HEK293 (cell line): Measurements from ENCODE around the gene MBP.

Experiments used
- CTCF ChIA-PET: fragments of 350-600 bp; formaldehyde crosslinking; extraction: SDS; loops from one replicate; lab custom pipeline; 2021; ENCODE audit warnings: antibody characterized with exemption; lab: Yijun Ruan, JAX
- POLR2A ChIA-PET: fragments of 300-600 bp; formaldehyde crosslinking; extraction: SDS; loops from one replicate; lab custom pipeline; 2020; ENCODE audit warnings: antibody characterized with exemption, inconsistent platforms; lab: Yijun Ruan, JAX
- H3K27ac ChIP-seq: fragments of 200-500 bp; sonication (Bioruptor generic); 2 replicates; pipeline ENCODE4 v1.5.1; 2014; ENCODE audit warnings: low read depth, low read length, control low read depth, inconsistent platforms; ENCODE audit errors: extremely low read depth
- H3K36me3 ChIP-seq, 2 experiments: fragments of 200-500 bp in 1 of 2; sonication (Bioruptor generic) in 1 of 2; 1 replicate in 1 of 2; 2 replicates in 1 of 2; pipeline ENCODE4 v1.5.1; 2014 to 2017; ENCODE audit warnings: inconsistent platforms in 2 of 2, low read length in 2 of 2; ENCODE audit not compliant: control insufficient read depth in 2 of 2, insufficient read depth in 1 of 2
- H3K4me1 ChIP-seq: fragments of 200-500 bp; sonication (Bioruptor generic); 2 replicates; pipeline ENCODE4 v1.5.1; 2014; ENCODE audit warnings: mild to moderate bottlenecking, low read length, inconsistent platforms; ENCODE audit not compliant: control insufficient read depth, insufficient read depth
- H3K4me3 ChIP-seq: 2 replicates; pipeline ENCODE4 v1.5.1; 2011; ENCODE audit warnings: low read depth, mild to moderate bottlenecking, control low read depth, low read length, moderate library complexity
- H3K9me3 ChIP-seq: fragments of 200-500 bp; sonication (Bioruptor generic); 2 replicates; pipeline ENCODE4 v1.5.1; 2014; ENCODE audit warnings: low read depth, low read length, inconsistent platforms; ENCODE audit not compliant: control insufficient read depth, insufficient read depth
- MEIS1 ChIP-seq: sonication (generic); formaldehyde crosslinking; IDR thresholded peaks from 2 replicates; pipeline ENCODE4 v1.8.1; 2022; ENCODE audit warnings: missing genetic modification reagents, mild to moderate bottlenecking, borderline replicate concordance
- OVOL3 ChIP-seq: fragments of 450-650 bp; formaldehyde crosslinking; IDR thresholded peaks from 2 replicates; pipeline ENCODE4 v1.5.1; 2016; ENCODE audit warnings: missing biosample characterization, missing genetic modification characterization
- ZBTB48 ChIP-seq: fragments of 450-650 bp; formaldehyde crosslinking; IDR thresholded peaks from 2 replicates; pipeline ENCODE4 v1.5.1; 2016; ENCODE audit warnings: missing biosample characterization, missing genetic modification characterization
- ZEB2 ChIP-seq: fragments of 450-650 bp; formaldehyde crosslinking; IDR thresholded peaks from 2 replicates; pipeline ENCODE4 v1.5.1; 2016; ENCODE audit warnings: missing biosample characterization, missing genetic modification characterization
- ZFP37 ChIP-seq: fragments of 450-650 bp; formaldehyde crosslinking; IDR thresholded peaks from 2 replicates; pipeline ENCODE4 v1.5.1; 2016; ENCODE audit warnings: missing biosample characterization, missing genetic modification characterization
- ZNF138 ChIP-seq: fragments of 450-650 bp; formaldehyde crosslinking; IDR thresholded peaks from 2 replicates; pipeline ENCODE4 v1.5.1; 2016; ENCODE audit warnings: missing biosample characterization, missing genetic modification characterization, borderline replicate concordance
- ZNF146 ChIP-seq: fragments of 450-650 bp; formaldehyde crosslinking; IDR thresholded peaks from 2 replicates; pipeline ENCODE4 v1.5.1; 2016; ENCODE audit warnings: missing biosample characterization, missing genetic modification characterization
- ZNF2 ChIP-seq: fragments of 450-650 bp; formaldehyde crosslinking; IDR thresholded peaks from 2 replicates; pipeline ENCODE4 v1.5.1; 2016; ENCODE audit warnings: missing biosample characterization, missing genetic modification characterization
- ZNF221 ChIP-seq: fragments of 450-650 bp; formaldehyde crosslinking; IDR thresholded peaks from 2 replicates; pipeline ENCODE4 v1.5.1; 2017; ENCODE audit warnings: missing biosample characterization, missing genetic modification characterization, borderline replicate concordance
- ZNF239 ChIP-seq: fragments of 450-650 bp; formaldehyde crosslinking; IDR thresholded peaks from 2 replicates; pipeline ENCODE4 v1.5.1; 2016; ENCODE audit warnings: missing biosample characterization, missing genetic modification characterization
- ZNF248 ChIP-seq: fragments of 450-650 bp; formaldehyde crosslinking; IDR thresholded peaks from 2 replicates; pipeline ENCODE4 v1.5.1; 2017; ENCODE audit warnings: missing biosample characterization, missing genetic modification characterization
- ZNF529 ChIP-seq: fragments of 450-650 bp; formaldehyde crosslinking; IDR thresholded peaks from 2 replicates; pipeline ENCODE4 v1.5.1; 2017; ENCODE audit warnings: missing genetic modification characterization, missing biosample characterization; ENCODE audit not compliant: insufficient replicate concordance
- ZNF555 ChIP-seq: fragments of 450-650 bp; formaldehyde crosslinking; conservative IDR thresholded peaks from 2 replicates; pipeline ENCODE4 v1.5.1; 2017; ENCODE audit warnings: missing biosample characterization, mild to moderate bottlenecking, missing genetic modification characterization, inconsistent platforms
- ZNF596 ChIP-seq: fragments of 450-650 bp; IDR thresholded peaks from 2 replicates; pipeline ENCODE4 v1.5.0; 2018; ENCODE audit warnings: missing biosample characterization, mild to moderate bottlenecking, missing genetic modification characterization, moderate library complexity
- ZNF768 ChIP-seq: fragments of 450-650 bp; formaldehyde crosslinking; IDR thresholded peaks from 2 replicates; pipeline ENCODE4 v1.5.1; 2018; ENCODE audit warnings: missing biosample characterization, mild to moderate bottlenecking, missing genetic modification characterization
- ZNF777 ChIP-seq: fragments of 450-650 bp; formaldehyde crosslinking; IDR thresholded peaks from 2 replicates; pipeline ENCODE4 v1.5.1; 2017; ENCODE audit warnings: missing biosample characterization, missing genetic modification characterization, borderline replicate concordance
- ZNF830 ChIP-seq: fragments of 450-650 bp; IDR thresholded peaks from 2 replicates; pipeline ENCODE4 v1.5.0; 2018; ENCODE audit warnings: missing biosample characterization, missing genetic modification characterization, low read depth, mild to moderate bottlenecking, moderate library complexity
- TF ChIP-seq, protein P1 (sequence below): fragments of 450-650 bp; formaldehyde crosslinking; IDR thresholded peaks from 2 replicates; pipeline ENCODE4 v1.5.1; 2016; ENCODE audit warnings: missing biosample characterization, missing genetic modification characterization
- TF ChIP-seq, protein P2 (sequence below): fragments of 450-650 bp; formaldehyde crosslinking; IDR thresholded peaks from 2 replicates; pipeline ENCODE4 v1.5.1; 2016; ENCODE audit warnings: missing biosample characterization, missing genetic modification characterization
- TF ChIP-seq, protein P3 (sequence below): fragments of 450-650 bp; formaldehyde crosslinking; IDR thresholded peaks from 2 replicates; pipeline ENCODE4 v1.5.0; 2017; ENCODE audit warnings: missing biosample characterization, missing genetic modification characterization, borderline replicate concordance
- TF ChIP-seq, protein P4 (sequence below): fragments of 450-650 bp; formaldehyde crosslinking; IDR thresholded peaks from 2 replicates; pipeline ENCODE4 v1.5.1; 2017; ENCODE audit warnings: missing biosample characterization, missing genetic modification characterization

Gene MBP

DNA sequence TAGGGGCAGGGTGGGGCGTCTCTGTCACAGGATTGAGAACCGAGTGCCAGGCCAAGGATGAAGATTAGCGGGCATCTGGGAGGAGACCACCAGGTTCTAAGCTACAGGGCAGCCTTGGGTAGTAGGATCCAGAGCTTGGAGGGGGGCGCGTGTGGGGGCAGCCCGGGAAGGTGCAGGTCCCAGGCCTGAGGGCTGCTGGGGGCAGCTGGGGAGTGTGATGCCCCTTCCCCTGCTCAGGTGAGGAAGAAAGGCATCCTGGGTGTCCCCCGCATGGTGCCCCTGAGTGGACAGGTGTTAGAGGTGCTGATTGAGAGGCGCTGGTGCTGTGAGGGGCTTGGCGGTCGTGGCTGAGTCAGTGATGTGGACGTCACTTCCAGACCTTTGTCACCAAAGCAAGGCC, 33.9 kb upstream of the MBP start:
- Histone ChIP-seq H3K4me1 (no peaks in the 10 kb centered on the region), H3K4me3 (no peak overlapping the region), H3K36me3 (no peaks in the 10 kb centered on the region), H3K9me3 (no peaks in the 10 kb centered on the region), H3K27ac (no peak overlapping the region)
- no peak for TF ChIP-seq ZEB2 (tag by site-specific recombination)
- no peak for TF ChIP-seq ZNF146 (tag by site-specific recombination)
- no peak for TF ChIP-seq ZFP37 (tag by site-specific recombination)
- no peak for TF ChIP-seq ZNF768
- no peak for TF ChIP-seq OVOL3 (tag by site-specific recombination)
- TF ChIP-seq ZNF777 (tag by site-specific recombination) = no peak
- no peak for TF ChIP-seq ZNF830
- ChIA-PET CTCF (interaction anchor here (1.4 kb wide), 1 partner anchor 15 kb away, joined by 3 read pairs; no protein-coding TSS in a partner anchor), POLR2A (interaction anchor here (1.0 kb wide), 1 partner anchor 28 kb away, joined by 3 read pairs; no protein-coding TSS in a partner anchor)

DNA sequence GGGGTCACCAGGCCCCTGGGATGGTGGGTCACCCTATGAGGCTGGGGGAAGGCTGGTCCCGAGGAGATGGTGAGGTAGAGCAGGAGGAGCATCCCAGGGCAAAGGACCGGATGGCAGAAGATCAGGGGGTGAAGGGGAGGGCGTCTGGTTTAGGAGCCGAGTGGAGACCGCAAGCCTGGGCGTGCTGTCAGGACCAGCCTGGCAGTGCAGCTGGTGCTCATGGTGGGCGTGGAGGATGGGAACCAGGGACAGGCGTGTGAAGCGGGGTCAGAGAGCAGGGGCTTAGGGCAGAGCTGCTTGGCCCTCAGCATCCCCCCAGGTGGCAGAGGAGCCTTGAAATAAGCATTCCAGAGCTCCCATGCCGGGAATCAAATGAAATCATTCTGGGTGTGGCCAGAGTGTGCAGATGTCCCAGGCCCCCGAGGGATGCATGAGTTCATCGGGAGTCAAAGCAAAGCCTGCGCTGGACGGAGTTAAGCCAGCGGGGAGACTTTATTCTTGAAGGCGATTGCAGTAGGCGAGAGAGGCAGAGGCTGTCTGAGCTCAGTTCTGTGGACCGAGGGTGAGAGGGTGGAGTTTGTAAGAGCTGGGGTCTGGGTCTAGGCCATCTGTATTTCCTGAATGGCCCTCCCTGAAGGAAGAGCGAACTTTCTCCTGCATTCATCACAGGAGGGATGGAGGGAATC, 33.1 kb upstream of the MBP start:
- no peak overlapping the region for H3K27ac ChIP-seq
- CTCF ChIA-PET = interaction anchor here (1.0 kb wide), 1 partner anchor 290 kb away, joined by 3 read pairs; no protein-coding TSS in a partner anchor
- H3K4me3 ChIP-seq = no peak overlapping the region

DNA sequence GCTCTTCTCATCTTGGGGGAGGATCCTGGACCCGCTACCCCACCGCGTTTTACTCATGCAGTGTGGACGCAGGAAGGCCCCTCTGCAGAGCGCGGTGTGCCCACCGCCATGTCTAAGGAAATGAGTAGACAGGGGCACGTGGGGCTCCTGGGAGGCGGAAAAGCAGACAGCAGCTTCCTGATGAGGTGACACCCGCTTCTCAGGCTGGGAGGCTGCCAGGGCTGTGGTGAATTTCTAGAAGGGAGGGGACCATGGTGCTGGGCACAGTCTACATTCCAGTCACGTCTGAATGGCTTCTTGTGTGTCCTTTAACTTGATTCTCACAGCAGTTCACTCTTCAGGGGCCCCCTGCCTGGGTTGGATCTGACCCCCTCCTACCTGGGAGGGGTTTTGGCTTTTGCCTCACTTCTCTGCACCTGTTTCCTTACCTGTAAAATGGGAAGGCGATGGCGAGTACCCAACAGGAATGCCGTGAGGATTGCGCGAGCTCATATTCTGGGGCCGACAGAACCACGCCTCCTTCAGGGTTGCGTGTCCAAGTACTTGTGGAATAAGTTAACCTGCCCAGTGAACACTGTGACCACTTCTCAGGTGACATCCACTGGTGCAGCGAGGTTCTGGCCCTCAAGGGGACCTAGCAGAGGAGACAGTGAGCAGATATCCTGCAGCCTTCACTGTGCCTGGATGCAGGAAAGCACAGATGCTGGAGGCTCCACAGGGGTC, 32.3 kb upstream of the MBP start:
- Histone ChIP-seq H3K36me3 (no peaks in the 10 kb centered on the region), H3K4me1 (no peaks in the 10 kb centered on the region), H3K27ac (no peak overlapping the region), H3K4me3 (no peak overlapping the region), H3K9me3 (no peaks in the 10 kb centered on the region)
- POLR2A ChIA-PET = no interaction called here
- CTCF ChIA-PET = interaction anchor here (1.0 kb wide), 1 partner anchor 289 kb away, joined by 3 read pairs; no protein-coding TSS in a partner anchor
- TF ChIP-seq ZNF138 (tag by site-specific recombination) (no peak), MEIS1 (CRISPR knock-in tag) (no peak), ZNF248 (tag by site-specific recombination) (no peak), ZNF239 (tag by site-specific recombination) (no peak), ZBTB48 (no peak), ZNF555 (tag by site-specific recombination) (no peak), ZNF529 (no peak), ZNF596 (tag by site-specific recombination) (no peak), ZNF221 (tag by site-specific recombination) (no peak), ZNF2 (no peak)
- TF ChIP-seq, protein P1, sequence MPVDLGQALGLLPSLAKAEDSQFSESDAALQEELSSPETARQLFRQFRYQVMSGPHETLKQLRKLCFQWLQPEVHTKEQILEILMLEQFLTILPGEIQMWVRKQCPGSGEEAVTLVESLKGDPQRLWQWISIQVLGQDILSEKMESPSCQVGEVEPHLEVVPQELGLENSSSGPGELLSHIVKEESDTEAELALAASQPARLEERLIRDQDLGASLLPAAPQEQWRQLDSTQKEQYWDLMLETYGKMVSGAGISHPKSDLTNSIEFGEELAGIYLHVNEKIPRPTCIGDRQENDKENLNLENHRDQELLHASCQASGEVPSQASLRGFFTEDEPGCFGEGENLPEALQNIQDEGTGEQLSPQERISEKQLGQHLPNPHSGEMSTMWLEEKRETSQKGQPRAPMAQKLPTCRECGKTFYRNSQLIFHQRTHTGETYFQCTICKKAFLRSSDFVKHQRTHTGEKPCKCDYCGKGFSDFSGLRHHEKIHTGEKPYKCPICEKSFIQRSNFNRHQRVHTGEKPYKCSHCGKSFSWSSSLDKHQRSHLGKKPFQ (tag by site-specific recombination) = no peak
- TF ChIP-seq, protein P2, sequence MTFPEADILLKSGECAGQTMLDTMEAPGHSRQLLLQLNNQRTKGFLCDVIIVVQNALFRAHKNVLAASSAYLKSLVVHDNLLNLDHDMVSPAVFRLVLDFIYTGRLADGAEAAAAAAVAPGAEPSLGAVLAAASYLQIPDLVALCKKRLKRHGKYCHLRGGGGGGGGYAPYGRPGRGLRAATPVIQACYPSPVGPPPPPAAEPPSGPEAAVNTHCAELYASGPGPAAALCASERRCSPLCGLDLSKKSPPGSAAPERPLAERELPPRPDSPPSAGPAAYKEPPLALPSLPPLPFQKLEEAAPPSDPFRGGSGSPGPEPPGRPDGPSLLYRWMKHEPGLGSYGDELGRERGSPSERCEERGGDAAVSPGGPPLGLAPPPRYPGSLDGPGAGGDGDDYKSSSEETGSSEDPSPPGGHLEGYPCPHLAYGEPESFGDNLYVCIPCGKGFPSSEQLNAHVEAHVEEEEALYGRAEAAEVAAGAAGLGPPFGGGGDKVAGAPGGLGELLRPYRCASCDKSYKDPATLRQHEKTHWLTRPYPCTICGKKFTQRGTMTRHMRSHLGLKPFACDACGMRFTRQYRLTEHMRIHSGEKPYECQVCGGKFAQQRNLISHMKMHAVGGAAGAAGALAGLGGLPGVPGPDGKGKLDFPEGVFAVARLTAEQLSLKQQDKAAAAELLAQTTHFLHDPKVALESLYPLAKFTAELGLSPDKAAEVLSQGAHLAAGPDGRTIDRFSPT = no peak
- TF ChIP-seq, protein P3, sequence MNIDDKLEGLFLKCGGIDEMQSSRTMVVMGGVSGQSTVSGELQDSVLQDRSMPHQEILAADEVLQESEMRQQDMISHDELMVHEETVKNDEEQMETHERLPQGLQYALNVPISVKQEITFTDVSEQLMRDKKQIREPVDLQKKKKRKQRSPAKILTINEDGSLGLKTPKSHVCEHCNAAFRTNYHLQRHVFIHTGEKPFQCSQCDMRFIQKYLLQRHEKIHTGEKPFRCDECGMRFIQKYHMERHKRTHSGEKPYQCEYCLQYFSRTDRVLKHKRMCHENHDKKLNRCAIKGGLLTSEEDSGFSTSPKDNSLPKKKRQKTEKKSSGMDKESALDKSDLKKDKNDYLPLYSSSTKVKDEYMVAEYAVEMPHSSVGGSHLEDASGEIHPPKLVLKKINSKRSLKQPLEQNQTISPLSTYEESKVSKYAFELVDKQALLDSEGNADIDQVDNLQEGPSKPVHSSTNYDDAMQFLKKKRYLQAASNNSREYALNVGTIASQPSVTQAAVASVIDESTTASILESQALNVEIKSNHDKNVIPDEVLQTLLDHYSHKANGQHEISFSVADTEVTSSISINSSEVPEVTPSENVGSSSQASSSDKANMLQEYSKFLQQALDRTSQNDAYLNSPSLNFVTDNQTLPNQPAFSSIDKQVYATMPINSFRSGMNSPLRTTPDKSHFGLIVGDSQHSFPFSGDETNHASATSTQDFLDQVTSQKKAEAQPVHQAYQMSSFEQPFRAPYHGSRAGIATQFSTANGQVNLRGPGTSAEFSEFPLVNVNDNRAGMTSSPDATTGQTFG = no peak
- TF ChIP-seq, protein P4, sequence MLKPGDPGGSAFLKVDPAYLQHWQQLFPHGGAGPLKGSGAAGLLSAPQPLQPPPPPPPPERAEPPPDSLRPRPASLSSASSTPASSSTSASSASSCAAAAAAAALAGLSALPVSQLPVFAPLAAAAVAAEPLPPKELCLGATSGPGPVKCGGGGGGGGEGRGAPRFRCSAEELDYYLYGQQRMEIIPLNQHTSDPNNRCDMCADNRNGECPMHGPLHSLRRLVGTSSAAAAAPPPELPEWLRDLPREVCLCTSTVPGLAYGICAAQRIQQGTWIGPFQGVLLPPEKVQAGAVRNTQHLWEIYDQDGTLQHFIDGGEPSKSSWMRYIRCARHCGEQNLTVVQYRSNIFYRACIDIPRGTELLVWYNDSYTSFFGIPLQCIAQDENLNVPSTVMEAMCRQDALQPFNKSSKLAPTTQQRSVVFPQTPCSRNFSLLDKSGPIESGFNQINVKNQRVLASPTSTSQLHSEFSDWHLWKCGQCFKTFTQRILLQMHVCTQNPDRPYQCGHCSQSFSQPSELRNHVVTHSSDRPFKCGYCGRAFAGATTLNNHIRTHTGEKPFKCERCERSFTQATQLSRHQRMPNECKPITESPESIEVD (tag by site-specific recombination) = no peak

More for the DNA sequence above, 33.1 kb upstream of the MBP start:
- Histone ChIP-seq H3K36me3 (no peaks in the 10 kb centered on the region), H3K9me3 (no peaks in the 10 kb centered on the region)
- POLR2A ChIA-PET = interaction anchor here (1.0 kb wide), 1 partner anchor 27 kb away, joined by 3 read pairs; no protein-coding TSS in a partner anchor
- TF ChIP-seq ZNF221 (tag by site-specific recombination) = no peak
- TF ChIP-seq, all 188 proteins: peak for 0
- H3K4me1 ChIP-seq = no peaks in the 10 kb centered on the region
